NCI-H128 (cell line): ENCODE measurements around the gene ATP23.

Experiments used
- DNase-seq: peaks from one replicate; lab custom pipeline; 2025; ENCODE audit not compliant: unreplicated experiment; lab: John Stamatoyannopoulos, UW

ATP23 gene

DNA sequence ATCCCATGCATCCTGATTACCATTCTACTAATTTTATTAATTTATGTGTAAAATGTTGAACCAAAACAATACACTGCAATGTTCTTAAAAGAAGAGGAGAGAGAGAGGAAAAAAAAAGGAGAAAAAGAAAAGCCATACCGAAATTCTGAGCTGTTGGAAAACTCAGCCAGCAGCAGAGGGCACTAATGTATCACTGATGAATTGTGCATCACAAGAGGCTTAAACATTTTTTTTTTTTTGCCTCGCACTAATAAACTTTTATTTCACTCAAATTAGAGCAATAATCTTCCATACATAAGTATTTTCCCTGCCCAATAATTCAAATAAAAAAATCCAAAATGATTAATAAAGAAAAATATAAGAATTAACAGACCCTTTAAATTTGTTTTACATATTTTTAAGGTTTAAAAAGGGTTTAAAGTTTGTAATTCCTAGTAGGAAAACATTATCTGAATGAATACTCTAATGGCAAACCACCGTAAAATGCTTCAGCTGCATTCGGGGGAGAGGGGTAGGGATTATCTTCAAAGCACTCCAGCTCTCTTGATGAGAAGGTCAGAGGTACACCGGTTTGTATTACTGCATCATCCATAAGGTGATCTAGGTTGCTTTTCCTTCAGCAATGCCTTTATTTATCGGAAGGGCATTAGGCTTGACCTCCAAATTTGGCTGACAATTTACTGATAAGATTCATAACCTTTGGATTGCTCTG lies 41.9 kb downstream of the ATP23 start:
- peak; percentile 17 for DNase-seq

DNA sequence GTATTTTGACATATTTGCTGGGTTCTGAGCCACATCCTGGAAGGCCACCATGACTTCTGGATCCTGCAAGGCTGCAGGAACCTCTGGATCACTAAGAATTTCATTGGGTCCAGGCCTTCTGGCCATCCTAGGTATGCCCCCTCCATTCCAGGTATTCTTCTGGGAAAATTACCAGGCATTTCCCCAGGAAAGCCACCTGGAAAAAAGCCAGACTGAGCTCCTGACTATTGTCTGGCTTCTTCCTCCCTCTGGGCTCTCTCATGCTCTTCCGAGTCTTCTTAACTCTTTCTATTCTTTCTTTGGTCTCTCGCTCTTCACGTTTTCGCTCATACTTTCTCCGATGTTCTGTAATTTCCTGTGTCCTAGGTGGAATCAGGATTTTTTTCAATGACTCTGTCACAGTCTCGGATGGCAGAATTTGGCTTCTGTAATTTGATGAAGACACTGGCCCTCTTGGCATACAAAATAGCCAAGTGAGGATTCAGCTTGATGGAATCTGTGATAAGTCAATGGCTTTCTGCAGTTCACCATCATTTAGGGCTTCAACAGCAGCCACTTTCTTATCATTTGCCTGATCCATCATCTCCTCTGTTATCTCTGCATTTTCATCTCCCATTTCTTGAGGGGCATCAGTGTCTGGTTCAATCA lies 42.6 kb downstream of the ATP23 start:
- DNase-seq: no peak

GRCh38 chr12:57984629-57985151 lies 43.3 kb downstream of the ATP23 start:
- DNase-seq: no peak

GRCh38 chr12:57985685-57986084 lies 44.3 kb downstream of the ATP23 start:
- no peak for DNase-seq

- no peak for DNase-seq
These were observed 48.5 kb downstream of the ATP23 start for GRCh38 chr12:57989838-57990237.

DNA sequence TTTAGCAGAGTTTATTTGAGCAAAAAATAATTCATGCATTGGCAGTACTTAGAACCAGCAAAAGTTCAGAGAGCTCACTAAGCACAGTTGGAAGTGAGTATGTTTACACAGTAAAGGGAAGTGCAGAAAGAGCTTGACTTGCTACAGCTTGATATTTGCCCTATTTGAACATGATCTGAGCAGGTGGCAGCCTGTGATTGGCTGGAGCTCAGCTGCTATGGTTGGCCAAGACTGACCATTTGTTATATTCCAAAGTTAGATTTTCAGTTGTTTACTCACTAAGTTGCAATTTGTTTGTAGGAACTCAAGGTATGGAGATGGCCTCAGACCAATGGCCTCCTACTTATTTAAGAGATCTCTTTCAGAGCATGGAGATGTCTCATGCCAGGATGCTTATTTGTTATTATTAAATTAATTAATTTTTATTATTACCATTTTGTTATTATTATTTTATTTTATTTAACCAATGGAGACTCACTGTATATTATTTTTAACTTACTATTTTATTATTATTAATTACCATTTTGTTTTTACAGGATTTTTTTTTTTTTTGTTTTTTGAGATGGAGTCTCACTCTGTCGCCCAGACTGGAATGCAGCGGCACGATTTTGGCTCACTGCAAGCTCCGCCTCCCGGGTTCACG lies 49.0 kb downstream of the ATP23 start:
- no peak for DNase-seq

GRCh38 chr12:57992001-57992400 lies 50.6 kb downstream of the ATP23 start:
- DNase-seq: no peak

DNA sequence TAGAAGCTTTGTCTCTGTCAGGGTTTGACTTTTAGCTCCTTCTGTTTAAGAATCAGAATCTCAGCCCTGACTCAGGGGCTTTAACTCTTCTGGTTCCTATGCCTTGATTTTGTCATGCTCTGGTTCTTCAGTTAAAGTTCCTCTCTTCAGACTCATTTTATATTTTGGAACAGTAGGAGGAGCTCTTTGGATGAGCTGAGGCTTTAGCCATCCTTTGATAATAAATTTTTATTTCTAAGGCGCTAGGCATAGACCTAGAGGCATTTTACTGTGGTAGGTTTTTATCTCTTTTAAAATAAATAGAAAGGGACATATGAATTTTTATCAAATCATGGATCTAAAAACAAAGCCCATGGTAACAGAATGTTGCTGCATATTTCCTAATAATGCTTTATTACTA lies 51.7 kb downstream of the ATP23 start:
- DNase-seq: no peak

DNA sequence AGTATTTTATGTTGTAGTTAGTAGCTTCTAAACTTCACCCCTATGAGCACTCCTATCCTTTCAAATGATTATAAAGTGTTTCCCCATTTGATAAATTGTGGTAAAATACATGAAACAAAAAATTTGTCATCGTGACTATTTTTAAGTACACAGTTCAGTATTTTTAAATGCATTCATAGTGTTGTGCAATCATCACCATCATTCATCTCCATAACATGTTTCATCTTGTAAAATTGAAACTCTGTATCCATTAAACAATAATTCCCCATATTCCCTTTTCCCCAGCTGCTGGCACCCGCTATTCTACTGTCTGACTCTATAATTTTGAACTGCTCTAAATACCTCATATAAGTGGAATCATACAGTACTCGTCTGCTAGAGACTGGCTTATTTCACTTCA lies 52.5 kb downstream of the ATP23 start:
- no peak for DNase-seq

GRCh38 chr12:57996520-57996919 lies 55.2 kb downstream of the ATP23 start:
- no peak for DNase-seq

DNA sequence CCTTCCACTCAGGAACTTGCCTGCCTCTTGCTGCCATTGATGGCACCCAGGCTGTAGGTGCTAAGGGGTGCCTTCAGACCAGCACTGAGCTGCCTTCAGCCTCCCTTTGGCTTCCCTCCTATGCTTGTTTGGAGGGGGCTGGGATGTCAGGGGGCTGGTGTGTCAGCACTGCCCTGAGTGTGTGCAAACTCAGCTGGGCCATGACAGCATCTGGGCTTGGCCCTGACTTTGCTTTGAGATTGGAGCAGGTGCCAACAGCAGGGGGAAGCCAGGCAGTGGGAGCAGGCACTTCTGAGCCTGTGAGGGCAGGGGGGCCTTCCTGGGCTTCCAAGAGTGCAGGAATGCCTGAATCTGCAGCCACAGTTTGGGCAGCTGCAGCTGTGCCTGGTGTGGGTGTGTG lies 56.9 kb downstream of the ATP23 start:
- DNase-seq: no peak

GRCh38 chr12:58000499-58000898 lies 59.1 kb downstream of the ATP23 start:
- no peak for DNase-seq

DNA sequence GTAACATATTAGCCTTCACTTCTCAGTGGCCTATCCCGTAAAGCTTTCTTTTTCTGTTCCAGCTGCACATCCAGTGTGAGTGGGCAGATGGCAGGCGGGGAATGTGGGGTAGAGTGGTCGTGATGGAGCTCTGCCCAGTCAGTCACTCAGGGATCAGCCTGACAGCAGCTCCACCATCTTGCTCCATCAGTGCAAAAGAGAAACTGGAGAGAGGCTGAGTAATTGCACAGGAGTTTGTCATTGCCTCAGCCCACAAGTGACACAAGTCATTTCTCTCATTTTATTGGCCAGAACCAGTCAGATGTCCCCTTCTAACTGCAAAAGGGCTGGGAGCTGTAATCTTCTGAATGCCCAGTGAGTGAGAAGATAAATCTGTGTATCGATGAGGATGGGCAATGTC lies 66.5 kb downstream of the ATP23 start:
- no peak for DNase-seq

GRCh38 chr12:58008634-58009033 lies 67.3 kb downstream of the ATP23 start:
- no peak for DNase-seq
